Measurements from ENCODE around the gene SCTR.

GRCh38 chr2:119491776-119492525 is 32.3 kb downstream of the SCTR start:
- TF ChIP-seq CTCF (IDR thresholded peaks at IDR 0.05 in 8 of 11, conservative IDR thresholded peaks at IDR 0.05 in 3 of 11), result no peak
- TF ChIP-seq POLR2A (IDR thresholded peaks at IDR 0.05), result no peak
- no peak for TF ChIP-seq POLR2AphosphoS5 (IDR thresholded peaks at IDR 0.05)
